ENCODE results near the gene KIRREL2.

Gene KIRREL2

DNA sequence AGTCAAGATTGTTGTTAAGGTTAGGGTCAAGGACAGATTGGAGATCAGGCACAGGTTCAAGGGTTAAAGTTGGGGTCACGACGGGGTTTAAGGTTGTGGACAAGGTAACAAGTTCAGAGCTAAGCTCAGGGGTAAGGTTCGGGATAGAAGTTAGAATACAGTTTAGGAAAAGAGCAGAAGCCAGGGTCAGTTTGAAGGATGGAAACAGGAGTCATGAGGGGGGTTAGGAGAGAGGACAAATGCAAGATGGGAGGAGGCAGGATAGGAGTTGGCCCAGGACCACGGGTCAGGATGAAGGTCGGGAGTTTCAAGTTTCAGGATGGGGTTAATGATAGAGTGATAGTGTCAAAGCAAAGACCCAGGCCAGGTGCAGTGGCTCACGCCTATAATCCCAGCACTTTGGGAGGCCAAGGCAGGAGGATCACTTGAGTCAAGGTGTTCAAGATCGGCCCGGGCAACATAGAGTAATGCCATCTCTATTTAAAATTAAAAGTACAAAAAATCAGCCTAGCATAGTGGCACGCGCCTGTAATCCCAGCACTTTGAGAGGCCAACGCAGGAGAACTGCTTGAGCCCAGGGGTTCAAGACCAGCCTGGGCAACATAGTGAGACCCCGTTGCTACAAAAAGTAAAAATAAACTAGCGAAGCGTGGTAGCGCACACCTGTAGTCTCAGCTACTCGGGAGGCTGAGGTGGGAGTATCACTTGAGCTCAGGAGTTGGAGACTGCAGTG, 12.1 kb upstream of the KIRREL2 start:
- no peak for DNase-seq (ENCODE audit: low read depth in 1 of 2, low spot score in 1 of 2)

DNA sequence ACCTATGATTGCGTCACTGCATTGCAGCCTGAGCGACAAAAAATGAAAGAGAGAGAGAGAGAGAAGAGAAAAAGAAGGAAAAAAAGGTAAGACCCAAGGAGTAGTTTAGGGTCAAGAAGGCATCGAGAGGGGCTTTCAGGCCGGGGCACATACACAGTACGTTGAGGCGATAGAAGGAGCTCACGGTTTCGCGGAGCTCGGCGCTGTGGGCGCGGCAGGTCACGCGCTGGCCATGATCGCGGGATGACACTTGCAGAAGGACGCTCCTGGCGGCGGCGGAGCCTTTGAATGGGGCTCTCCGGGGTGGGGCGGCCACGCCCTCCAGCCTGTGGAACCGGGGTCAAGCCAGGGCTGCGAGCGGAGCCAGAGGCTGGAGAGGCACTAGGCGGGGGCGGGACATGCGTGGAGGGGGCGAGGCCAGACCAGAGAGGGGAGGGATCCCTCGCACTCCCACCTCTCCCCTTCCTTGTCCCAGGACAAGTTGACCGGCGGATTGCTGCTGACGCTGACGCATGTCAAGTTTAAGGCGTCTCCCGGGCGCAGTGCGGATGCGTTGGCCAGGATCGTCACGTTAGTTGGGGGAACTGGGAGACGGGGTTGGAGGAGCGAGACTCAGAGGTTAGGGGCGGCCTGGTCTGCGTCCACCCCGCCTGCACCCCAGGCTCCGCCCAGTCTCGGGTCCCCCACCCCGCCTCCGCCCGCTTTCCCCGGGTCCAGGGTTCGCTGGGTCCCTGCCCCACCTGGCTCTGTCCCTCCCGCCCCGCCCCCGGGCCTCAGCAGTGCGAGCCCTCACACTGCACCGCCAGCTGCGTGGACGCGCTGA, 11.3 kb upstream of the KIRREL2 start:
- DNase-seq (ENCODE audit: low read depth in 1 of 2, low spot score in 1 of 2) = no peak

- no peak for DNase-seq (ENCODE audit: low read depth in 1 of 2, low spot score in 1 of 2)
Observed at GRCh38 chr19:35846038-35846668, 10.6 kb upstream of the KIRREL2 start.

DNA sequence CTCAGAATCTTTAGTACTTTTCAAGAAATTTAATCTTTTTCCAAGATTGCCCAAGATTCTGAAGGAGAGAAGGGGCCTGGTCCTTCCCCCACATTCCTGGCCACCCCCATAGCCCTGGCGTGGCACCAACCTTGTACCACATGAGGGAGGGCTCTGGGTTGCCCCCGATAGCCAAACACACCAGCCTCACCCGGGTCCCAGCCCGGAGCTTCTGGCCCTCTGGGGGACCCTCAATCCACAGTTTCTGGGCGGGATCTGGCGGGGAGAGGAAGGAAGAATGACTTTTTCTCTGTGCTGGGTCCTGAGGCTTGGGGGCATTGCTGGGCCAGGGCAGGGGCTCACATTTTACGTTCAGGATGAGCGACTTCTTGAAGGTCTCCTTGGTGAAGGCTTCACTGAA, 8.8 kb upstream of the KIRREL2 start:
- DNase-seq (ENCODE audit: low read depth in 1 of 2, low spot score in 1 of 2) = no peak

DNA sequence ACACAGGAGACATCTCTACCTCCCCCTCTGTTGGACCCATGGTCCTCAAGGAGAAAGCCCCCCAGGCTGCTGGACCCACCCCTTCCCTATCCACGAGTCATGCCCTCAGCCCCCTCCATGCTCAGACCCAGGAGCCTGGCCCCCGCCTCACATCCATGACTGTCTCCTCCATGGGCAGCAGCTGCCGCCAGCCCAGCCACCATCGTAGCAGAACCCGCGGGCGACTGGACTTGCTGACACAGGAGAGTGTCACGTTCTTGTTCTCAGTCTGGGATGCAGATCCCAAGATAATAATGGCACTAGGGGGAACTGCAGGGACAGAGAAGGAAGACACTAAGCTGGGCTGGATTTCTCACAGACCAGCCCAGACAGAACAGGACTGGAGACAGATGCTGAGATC, 8.2 kb upstream of the KIRREL2 start:
- DNase-seq (ENCODE audit: low read depth in 1 of 2, low spot score in 1 of 2) = no peak

GRCh38 chr19:35848919-35849505, 7.7 kb upstream of the KIRREL2 start:
- DNase-seq (ENCODE audit: low read depth in 1 of 2, low spot score in 1 of 2) = no peak

- no peak for DNase-seq (ENCODE audit: low read depth in 1 of 2, low spot score in 1 of 2)
Observed at GRCh38 chr19:35851213-35852028, 5.3 kb upstream of the KIRREL2 start.

DNA sequence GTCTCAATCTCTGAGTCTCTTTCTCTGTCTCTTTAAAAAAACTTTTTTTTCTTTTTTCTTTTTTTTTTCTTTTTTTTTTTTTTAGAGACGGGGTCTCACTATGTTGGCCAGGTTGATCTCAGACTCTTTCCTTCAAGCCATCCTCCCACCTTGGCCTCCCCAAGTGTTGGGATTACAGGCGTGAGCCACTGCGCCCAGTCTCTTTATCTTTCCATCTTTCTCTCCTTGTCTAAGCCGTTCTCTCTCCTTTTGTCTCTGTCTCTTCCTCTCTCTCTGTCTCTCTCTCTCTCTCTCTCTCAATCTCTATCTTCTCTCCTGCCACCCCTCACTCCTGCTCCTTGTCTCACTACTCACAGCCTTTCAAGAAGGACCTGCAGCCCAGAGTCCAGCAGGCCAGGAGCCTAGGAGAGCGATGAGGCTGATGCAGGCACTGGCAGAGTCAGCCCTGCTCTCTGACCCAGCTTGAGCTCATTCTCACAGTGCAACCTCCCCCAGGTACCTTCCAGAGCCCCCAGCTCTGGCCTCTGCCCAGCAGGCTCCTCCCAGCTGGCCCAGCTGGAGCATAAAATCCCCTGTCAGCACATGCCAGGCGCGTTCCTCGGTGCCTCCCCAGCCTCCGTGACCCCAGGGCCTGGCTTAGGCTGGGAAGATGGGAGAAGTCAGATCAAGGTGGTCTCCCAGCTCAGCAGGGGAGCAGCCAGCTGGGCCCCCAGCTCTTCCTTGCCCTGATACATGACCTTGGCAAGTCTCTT, 4.5 kb upstream of the KIRREL2 start, which contains the start of gene NPHS1:
Gene NPHS1, minus strand, starts transcription at position 476 of the 752 bp plus-strand sequence. CDS start 667 bp downstream, outside the sequence.
- no peak for DNase-seq (ENCODE audit: low read depth in 1 of 2, low spot score in 1 of 2)

GRCh38 chr19:35853038-35853756, 3.5 kb upstream of the KIRREL2 start:
- DNase-seq (ENCODE audit: low read depth in 1 of 2, low spot score in 1 of 2) = no peak

DNA sequence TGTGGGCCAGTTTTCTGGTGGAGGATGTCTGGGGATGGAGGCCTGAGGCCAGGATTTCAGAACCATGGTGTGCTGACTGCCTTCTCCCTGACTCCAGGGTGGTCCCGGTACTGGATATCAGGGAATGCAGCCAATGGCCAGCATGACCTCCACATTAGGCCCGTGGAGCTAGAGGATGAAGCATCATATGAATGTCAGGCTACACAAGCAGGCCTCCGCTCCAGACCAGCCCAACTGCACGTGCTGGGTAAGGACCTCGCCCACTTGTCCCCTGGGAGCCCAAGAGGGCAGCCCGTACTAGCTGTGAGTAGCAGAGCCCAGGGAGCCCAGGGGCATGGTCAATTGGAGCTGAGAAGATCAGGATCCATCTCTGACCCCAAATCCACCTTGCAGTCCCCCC, 1.6 kb downstream of the KIRREL2 start:
- DNase-seq (ENCODE audit: low read depth in 1 of 2, low spot score in 1 of 2) = no peak

- DNase-seq (ENCODE audit: low read depth in 1 of 2, low spot score in 1 of 2) = no peak
Observed at GRCh38 chr19:35859414-35859813, 2.7 kb downstream of the KIRREL2 start.

DNA sequence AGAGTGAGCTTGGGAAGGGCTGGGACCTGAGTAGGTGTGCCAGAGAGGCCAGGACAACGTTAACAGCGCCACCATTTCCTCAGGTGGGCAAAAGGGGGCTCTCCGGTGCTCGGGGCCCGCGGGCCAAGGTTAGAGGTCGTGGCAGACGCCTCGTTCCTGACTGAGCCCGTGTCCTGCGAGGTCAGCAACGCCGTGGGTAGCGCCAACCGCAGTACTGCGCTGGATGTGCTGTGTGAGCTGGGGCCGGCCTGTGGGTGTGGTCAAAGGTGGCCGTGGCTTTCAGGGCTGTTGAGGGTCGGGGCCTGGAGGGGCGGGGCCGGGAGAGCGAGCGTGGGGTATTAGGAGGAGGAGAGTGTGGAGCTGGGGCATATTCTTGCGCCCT, 3.7 kb downstream of the KIRREL2 start:
- DNase-seq (ENCODE audit: low read depth in 1 of 2, low spot score in 1 of 2) = no peak

DNA sequence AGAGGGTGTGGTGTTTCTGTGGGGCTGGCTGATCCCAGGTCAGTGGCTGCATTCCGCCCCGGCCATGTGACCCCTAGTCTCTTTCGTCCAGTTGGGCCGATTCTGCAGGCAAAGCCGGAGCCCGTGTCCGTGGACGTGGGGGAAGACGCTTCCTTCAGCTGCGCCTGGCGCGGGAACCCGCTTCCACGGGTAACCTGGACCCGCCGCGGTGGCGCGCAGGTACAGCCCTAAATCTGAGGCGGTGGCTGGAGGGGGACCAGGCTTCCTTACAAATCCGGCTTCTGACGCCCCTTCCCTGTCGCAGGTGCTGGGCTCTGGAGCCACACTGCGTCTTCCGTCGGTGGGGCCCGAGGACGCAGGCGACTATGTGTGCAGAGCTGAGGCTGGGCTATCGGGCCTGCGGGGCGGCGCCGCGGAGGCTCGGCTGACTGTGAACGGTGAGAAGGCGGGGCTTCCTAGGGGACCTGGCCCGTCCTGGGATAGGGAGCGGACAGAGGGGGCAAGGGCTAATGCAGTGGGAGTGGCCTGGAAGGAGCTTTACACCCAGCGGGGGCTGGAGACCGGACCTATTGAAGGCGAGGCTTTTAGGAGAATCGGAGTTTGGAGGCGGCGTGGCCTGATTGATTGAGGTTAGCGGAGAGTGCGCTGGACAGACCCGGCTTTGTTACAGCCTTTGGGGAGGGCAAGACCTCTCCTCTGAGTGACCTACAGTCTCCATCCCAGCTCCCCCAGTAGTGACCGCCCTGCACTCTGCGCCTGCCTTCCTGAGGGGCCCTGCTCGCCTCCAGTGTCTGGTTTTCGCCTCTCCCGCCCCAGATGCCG, 4.3 kb downstream of the KIRREL2 start:
- DNase-seq (ENCODE audit: low read depth in 1 of 2, low spot score in 1 of 2) = no peak

- DNase-seq (ENCODE audit: low read depth in 1 of 2, low spot score in 1 of 2) = no peak
Observed at GRCh38 chr19:35861640-35862160, 5.0 kb downstream of the KIRREL2 start.

- DNase-seq (ENCODE audit: low read depth in 1 of 2, low spot score in 1 of 2) = no peak
Observed at GRCh38 chr19:35862528-35862927, 5.8 kb downstream of the KIRREL2 start.

GRCh38 chr19:35863018-35863417, 6.3 kb downstream of the KIRREL2 start:
- no peak for DNase-seq (ENCODE audit: low read depth in 1 of 2, low spot score in 1 of 2)

GRCh38 chr19:35868172-35868822, 11.6 kb downstream of the KIRREL2 start, which contains the start of gene APLP1:
Gene APLP1, plus strand, starts transcription at chr19:35868574. Its CDS starts 63 bp downstream, at chr19:35868637.
- peak; percentile 44 to 47 for DNase-seq (ENCODE audit: low read depth in 1 of 2, low spot score in 1 of 2)

All from activated CD4-positive, alpha-beta T cell treated with anti-CD3 and anti-CD28 coated beads, Interleukin-2, amount 50 U/mL, for 24 hours (primary cell).